DMS153 treated with DMSO at 0.1 percent for 48 hours (cell line): Measurements from ENCODE around the gene OTUD5.
"Not testable (repeated sequence)": the region's sequence is repeated elsewhere in the genome, so short reads cannot be mapped to it uniquely, and the experiment has no call there.

Experiments used
- DNase-seq: peaks from one replicate; lab custom pipeline; 2025; ENCODE audit not compliant: unreplicated experiment; lab: John Stamatoyannopoulos, UW

OTUD5 gene, protein sequence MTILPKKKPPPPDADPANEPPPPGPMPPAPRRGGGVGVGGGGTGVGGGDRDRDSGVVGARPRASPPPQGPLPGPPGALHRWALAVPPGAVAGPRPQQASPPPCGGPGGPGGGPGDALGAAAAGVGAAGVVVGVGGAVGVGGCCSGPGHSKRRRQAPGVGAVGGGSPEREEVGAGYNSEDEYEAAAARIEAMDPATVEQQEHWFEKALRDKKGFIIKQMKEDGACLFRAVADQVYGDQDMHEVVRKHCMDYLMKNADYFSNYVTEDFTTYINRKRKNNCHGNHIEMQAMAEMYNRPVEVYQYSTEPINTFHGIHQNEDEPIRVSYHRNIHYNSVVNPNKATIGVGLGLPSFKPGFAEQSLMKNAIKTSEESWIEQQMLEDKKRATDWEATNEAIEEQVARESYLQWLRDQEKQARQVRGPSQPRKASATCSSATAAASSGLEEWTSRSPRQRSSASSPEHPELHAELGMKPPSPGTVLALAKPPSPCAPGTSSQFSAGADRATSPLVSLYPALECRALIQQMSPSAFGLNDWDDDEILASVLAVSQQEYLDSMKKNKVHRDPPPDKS

DNA sequence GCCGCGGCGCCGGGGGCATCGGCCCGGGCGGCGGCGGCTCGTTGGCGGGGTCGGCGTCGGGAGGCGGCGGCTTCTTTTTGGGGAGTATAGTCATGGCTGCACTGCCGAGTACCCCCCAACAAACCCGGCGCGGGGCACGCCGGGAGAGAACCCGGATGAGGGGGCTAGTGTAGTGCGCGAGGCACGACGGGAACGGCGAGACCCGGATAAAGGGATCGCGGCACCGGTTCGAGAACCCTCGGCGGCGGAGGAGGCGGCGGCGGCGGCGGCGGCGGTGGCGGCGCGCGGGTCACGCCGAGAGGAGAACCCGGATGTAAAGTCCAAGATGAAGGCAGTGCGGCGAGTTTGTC is at the start of gene OTUD5:
Gene OTUD5, minus strand, starts transcription at position 131 of the 350 bp plus-strand sequence. Its CDS starts 37 bp downstream, at position 94.
- no peak for DNase-seq

DNA sequence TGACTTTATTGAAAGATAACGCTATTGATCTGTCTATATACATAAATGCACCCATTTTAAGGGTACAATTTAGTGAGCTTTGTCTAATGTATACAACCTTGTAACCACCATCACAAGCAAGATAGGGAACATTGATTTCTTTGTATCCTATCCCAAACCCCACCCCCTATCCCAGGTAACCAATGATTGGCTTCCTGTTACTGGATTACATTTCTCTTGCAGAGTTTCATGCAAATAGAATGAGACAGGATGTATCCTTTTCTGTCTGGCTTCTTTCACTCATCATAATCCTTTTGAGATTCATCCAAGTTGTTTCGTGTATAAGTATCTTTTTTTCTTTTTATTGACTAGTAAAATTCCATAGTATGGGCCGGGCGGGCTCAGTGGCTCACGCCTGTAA is 46.3 kb upstream of the OTUD5 start:
- DNase-seq = no peak

DNA sequence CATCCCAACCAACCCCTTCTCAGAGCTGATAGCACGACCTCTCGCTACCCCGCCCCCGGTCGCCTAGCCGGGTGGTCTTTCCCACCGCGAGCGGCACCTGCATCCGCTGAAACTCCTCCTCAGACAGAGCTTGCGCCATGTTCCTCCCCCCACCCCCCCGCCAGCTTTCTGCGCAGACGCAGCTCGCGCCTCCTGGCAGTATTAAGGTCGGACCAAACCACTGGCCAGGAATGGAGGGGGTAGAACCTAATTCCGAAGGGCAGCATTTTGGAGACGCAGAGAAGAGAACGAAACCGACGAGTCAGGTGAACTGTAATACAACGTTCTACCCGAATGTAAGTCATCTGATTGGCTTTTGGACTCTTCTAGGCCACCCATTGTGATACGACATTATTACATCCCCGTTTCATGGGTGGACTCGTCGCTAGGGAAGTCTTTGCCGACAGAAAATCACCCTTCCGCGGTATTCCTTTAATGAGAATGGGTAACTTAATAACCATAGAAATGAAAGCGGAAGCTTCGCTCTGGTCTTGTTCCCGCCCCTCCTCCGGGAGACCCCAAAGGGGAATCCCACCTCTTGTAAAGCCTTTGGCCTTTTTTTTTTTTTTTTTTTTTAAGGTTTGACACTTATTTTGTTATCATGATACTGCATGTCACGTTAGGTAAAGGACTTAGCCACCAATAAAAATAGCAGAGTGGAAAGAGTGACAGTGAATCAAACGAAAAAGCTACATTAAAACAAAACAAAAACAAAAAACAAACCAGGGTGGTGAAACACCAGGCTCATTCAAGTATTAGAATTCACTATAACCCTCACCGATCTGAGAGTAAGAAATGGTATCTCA is 44.9 kb upstream of the OTUD5 start, which contains the start of gene GRIPAP1:
Gene GRIPAP1, minus strand, starts transcription at position 174 of the 845 bp plus-strand sequence. Its CDS starts 35 bp downstream, at position 139.
- DNase-seq = peak; percentile 41

DNA sequence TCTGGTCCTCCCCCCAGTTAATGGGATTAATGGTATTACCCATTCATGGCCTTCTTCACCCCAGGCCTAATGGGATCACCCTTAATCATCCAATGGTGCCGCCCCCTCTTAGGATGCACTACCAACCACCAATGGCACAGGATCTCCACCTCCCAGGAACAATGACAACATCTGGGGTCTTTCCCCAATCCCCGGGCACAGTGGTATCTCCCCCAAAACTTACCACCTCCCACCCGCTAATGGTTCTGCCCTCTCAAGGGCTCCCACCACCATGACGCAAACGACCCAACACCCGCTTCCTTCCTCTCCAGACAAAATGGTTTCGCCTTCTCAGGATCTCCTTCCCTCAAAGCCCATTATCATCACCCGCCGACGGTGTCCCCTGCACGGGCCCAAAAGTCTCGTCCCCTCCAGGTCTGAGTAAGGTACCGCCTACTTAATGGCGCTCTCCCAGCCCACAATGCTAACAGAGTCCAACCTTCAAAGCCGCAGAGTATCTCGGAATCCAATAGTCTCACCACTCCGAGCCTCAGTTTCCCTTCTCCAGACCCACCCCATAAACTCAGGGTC is 44.2 kb upstream of the OTUD5 start:
- DNase-seq = no peak

DNA sequence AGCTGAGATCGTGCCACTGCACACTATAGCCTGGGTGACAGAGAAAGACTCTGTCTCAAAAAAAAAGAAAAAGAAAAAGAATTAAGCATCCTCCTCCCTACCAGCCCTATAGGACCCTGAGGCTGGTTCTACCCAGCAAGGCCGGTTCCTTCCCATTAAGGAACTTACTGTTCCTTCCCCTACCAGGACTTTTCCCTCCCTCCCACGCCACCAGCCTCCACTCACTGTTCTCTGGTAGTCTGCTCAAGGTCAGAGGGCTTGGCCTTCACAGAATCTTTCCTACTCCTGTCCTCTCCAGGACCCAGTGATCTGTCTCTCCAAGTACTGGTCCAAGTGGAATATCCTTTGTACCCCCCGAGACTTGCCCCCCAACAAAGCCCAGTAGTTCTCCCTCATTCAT is 43.2 kb upstream of the OTUD5 start:
- DNase-seq = no peak

DNA sequence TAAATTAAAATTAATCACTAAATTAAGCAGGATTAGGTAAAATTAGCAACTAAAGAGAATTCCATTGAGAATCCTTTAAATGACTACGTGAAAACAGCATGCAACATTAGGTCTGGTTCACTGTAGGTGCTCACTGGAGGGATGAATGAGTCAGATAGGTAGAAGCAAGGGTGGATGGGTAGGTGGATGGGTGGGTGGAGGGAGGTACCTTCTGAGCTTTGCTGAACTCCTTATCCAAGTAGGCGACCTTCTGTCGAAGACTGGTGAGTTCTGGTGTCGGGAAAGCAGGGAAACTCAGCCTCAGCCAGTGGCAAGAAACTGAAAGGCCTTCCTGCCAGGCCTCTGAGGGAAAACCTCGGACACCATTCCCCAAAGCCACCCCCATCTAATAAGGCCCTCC is 41.6 kb upstream of the OTUD5 start:
- DNase-seq = no peak

DNA sequence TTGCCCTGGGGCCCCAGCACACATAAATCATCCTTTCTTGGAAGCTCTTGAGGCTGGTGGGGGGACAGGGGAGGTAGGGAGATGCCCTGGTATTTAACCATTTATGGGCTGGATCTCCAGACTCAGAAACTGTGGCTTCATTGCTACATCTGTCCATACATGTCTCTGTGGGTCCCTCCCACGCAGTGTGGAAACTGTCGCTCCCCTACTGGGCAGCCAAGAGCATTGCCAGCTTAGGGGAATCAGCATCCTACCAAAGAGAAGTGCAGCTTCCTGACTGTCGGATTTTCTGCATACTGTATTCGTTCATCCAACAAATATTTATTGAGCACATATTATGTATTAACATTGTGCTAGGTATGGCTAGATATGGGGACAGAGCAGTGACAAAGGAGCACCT is 41.0 kb upstream of the OTUD5 start:
- no peak for DNase-seq

DNA sequence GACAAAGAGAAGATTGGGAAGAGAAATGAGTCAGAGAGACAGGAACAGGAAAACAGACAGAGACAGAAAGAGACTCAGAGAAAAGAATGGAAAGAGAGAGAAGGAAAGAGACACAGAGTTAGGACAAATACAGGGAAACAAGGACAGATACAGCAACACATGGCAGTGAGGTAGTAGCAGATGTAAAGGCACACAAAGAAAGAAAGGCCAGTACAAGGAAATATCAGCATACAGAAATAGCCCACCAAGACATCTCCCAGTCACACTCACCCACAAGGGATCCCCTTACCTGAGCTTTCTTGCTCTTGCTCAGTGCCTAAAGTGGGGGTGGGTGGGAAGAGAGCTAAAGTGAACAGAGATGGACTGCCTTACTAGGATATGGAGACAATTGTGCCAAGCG is 40.5 kb upstream of the OTUD5 start:
- no peak for DNase-seq

DNA sequence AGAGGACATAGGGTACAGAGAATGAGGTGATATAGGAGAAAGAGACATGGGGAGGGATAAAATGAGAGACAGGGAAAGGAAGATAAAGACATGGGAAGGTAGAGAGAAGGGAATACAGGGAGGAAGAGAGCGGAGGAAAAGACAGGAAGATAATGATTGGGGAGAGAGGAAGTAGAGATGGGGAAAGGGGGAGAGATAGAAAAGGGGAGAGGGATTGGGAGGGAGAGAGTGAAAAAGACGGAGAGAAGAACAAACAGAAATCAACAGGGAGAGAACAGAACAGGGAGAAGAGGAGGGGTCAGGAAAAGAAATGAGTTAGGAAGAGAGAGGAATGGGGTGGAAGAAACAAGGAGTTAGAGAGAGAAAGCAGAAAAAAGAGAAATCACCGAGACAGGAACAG is 40.0 kb upstream of the OTUD5 start:
- no peak for DNase-seq

DNA sequence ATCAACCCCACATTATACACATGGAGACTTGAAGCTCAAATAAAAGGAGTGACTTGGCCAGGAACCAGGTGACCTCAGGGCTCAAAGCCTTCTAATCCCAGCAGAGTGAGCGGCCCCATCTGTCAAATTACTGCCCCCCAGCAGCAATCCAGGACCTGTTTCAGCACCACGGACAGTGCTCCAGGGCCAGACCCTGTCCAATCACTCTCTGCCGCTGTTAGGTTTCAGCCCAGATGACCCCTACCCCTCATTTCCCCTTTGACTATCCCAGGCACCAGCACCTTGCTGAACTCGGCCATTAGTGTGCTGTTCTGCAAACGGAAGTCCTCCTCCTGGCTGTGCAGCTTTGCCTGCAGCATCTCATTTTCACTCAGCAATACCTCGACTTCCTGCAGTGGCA is 39.6 kb upstream of the OTUD5 start:
- no peak for DNase-seq

DNA sequence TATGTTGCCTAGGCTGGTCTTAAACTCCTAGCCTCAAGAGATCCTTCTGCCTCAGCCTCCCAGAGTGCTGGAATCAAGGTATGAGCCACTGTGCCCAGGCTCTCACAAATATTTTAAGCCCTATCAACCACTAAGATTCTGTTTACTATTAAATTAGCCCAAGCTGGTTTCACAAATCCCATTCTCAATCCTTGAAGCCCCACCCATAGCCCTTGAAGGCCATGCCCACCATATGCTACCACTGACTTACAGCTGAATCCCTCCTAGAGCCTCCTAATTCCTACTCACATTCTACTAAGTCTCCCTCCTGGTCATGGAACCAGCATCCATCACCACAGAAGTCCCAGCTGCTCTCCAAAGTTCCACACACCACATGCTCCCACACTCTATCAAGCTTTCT is 34.9 kb upstream of the OTUD5 start:
- DNase-seq = no peak

DNA sequence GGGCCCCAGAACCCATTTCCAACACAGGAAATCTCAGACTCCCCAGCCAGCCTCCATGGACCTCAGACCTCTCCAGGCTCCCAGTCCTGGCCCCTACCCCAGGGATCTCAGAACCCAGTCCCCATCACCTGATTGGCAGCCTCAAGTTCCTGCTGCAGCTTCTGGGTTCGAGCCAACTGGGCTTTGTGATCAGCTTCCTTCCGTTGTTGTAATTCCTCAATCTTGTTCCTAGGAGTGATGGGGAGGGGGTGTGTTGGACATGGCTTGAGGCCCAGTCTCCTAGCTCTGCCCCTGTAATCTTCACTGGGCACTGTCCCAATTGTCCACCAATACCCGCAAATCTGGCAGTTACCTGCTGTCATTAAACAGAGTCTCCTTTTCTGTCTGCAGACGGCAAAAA is 32.1 kb upstream of the OTUD5 start:
- DNase-seq = no peak

DNA sequence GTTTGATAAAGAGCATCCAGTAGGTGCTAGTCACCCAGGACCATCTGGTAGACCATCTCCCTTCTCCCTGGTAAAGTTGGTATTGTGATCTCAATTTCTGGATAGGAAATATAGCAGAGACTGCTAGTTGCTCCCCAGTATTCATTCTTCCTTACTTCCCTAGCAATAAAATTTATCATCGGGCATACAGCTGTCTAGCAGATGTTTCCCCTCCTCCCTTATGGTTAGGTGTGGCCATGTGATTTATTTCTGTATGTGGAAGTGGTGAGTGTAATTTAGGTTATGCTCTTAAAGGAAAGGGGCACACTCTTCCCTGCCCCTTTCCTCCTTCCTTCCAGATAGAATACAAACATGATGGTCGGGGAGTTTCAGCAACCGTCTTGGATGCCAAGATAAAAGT is 26.5 kb upstream of the OTUD5 start:
- no peak for DNase-seq

DNA sequence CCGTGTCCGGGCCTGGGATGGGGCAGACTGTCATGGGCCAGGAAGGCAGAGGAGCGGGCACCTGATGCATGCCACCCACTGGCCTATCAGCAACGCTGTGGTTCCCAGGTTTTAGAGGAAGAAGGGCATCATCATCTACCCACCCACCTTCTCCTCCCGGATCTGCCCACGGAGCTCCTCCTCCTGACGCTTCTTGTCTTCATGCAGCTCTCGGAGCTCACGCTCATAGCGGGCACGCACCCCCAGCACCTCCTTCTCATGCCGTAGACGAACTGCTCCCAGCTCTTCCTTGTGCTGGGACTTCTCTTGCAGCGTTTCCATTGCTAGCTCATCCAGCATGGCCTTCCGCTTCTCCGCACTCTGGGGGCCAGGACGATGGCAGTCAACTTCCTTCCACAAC is 25.7 kb upstream of the OTUD5 start:
- no peak for DNase-seq

DNA sequence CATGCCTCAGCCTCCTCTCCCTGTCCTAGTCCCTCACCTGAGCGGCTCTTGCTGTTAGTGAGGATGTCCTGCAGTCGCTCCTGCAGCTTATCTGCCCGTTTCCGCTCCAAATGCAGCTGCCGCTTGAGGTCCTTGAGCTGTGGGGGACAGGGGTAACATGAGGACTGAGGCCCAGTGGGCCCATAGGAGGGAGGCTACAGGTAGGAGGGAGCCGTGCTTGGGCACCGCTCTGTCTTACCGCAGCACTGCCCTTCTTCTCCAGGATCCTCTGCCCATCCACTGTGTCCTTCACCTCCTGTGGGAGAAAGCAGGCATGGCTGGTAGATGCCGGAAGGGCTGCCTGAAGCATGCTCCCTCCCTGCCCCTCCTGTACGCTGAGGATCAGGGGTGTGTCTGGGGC is 23.8 kb upstream of the OTUD5 start:
- no peak for DNase-seq

DNA sequence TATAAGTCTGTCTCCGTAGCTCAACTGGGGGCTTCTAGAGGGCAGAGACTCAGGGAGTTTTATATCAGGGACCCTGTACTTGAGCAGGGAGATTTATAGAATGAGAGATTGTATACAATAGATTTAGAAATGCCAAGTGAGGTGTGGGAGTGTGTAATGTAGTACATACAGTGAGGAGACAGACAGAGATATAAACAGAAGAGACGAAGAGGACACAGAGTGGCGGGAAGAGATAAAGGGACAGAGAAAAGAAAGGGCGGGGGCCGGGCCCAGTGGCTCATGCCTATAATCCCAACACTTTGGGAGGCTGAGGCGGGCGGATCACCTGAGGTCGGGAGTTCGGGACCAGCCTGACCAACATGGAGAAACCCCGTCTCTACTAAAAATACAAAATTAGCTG is 22.9 kb upstream of the OTUD5 start:
- DNase-seq = not testable (repeated sequence)

DNA sequence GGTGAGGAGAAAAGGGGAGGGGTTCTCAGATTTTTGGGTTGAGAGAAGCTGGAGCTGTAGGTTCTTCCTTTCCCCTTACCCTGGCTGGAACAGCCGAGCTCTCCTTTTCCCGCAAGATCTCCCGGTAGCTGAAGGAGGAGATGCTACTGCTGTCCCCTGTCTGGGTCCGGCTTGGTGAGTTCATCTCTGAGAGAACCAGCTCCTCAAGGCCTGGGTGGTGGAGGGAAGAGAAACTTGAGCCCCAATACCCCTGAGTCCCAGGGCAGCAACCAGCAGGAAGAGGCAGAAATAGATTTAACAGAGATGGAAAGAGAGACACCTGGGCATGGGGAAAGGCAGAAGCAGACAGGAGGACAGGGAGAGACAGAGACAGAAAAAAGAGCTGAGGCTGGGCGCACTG is 20.8 kb upstream of the OTUD5 start:
- no peak for DNase-seq

DNA sequence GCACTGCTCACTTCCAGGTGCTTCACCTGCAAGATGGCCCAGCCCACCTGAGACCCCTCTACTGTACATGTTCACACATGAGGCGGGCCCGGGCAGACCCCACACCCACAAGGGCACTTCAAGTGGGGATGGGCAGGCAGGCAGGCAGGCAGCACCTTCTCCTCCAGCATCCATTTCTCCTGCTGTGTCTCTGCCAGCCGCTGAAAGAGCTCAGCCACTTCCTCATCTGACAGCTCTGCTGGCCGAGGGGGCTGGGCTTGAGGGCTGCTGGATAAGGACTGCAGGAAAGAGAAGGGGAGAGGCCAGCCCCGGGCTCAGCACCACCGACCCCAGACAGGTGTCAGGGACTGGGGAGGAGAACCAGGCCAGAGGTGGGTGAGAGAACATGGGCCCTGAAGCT is 18.7 kb upstream of the OTUD5 start:
- no peak for DNase-seq

DNA sequence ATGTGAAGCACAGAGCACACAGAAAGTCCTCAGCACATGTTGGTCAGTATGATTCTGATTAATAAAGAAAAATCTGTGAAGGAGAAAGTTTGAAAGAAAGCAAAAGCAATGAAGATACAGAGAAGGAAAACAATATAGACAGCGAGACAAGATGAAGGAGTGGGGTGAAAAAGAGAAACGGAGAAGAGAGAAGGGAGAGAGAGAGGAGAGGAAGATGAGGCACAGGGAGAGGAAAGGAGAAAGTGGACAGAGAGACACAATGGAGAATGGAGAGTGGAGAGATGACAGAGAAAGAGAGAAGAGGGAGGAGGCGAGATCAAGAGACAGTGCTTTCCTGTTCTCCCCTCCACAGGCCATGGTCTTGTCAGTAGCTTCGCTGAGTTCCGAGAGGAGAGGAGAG is 18.1 kb upstream of the OTUD5 start:
- no peak for DNase-seq

DNA sequence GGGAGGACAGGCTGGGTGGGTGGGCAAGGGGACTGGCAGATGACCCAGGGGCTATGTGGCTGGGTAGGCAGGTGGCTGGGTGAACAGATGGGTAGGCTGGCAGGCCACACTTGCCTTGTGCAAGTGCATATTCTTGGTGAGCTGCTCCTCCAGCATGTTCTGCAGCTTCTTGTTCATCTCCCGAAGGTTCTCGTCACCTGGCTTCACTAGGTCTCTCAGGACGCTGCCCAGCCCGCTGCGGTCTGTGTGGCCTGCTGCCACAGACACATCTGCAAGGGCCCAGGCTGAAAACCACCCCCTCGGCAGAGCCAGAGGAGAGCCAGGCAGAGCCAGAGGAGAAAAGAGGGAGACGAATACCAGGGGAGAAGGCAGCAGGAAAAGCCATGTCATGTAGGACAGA is 17.6 kb upstream of the OTUD5 start:
- no peak for DNase-seq

DNA sequence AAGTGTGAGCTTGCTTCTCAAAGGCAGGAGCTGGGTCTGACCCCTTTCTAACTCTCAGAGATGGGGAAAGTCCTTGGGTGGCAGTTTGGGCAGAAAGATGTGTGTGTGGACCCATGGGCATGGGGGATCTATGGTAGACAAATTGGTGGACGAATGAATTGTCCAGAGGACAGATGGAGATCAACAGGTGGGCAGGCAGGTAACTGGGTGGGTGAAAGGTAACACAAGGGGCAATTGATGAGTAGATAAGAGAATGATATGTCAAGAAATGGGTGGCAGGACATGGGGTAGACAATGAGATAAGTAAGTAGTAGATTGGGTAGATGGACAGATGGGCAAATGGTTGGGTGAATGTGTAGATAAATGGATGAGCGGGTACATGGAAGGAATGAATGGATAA is 17.2 kb upstream of the OTUD5 start:
- no peak for DNase-seq

DNA sequence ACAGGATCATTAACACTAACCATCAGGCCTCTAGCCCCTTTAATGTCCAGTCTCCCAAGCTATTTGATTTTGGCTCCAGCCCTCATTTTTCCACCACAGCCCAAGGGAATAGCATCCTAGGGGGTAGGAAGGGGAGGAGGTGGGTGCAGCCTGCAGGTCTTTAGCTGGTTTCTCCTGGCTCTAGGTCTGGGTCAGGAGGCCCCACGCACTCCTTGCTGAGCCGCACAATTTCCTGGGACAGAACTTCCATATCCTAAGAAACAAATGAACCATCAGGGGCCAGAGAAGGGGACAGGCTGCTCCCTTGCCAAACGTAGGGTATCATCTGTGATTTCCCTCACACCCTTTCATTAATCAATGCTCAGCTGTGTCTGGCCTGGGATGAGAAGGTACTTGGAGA is 16.6 kb upstream of the OTUD5 start:
- no peak for DNase-seq
